Panc1 (cell line): ENCODE data around the gene PCDHA2.

Source experiments
- CTCF ChIP-seq: fragments of 450-650 bp; IDR thresholded peaks from 2 replicates; pipeline ENCODE4 v1.5.1; 2017; ENCODE audit warnings: mild to moderate bottlenecking
- POLR2AphosphoS5 ChIP-seq: IDR thresholded peaks from 2 replicates; pipeline ENCODE4 v1.6.1; 2012; ENCODE audit warnings: mild to moderate bottlenecking, low read depth, low read length, moderate library complexity

- TF ChIP-seq CTCF (no peak), POLR2AphosphoS5 (no peak)
These were observed 41.2 kb downstream of the PCDHA2 start for GRCh38 chr5:140835622-140836510.
